Adrenal gland (tissue), 5 donors: Measurements from ENCODE around the gene MAP2K6.

Source experiments
- CTCF ChIP-seq, 6 experiments: fragments of 450-650 bp in 4 of 6; fragments of 200-600 bp in 2 of 6; sonication (generic) in 1 of 6; IDR thresholded peaks; 1 replicate in 5 of 6; 2 replicates in 1 of 6; pipeline versions ENCODE4 v1.5.1 to v1.8.0; 2016 to 2021; ENCODE audit warnings: antibody characterized with exemption in 6 of 6, mild to moderate bottlenecking in 2 of 6, moderate library complexity in 1 of 6
- POLR2A ChIP-seq, 2 donors: fragments of 450-650 bp; IDR thresholded peaks; one replicate each; pipeline ENCODE4 v1.6.1; 2017; ENCODE audit warnings: antibody characterized with exemption in 2 of 2, mild to moderate bottlenecking in 2 of 2, moderate library complexity in 1 of 2
- donor health status: DM: no; HTN: no; CAD: no.

- no peak for TF ChIP-seq CTCF (IDR thresholded peaks at IDR 0.05)
- TF ChIP-seq POLR2A (IDR thresholded peaks at IDR 0.05): no peak
Observed at GRCh38 chr17:69423450-69423849, 9.0 kb downstream of the MAP2K6 start.
